Activated CD8-positive, alpha-beta memory T cell treated with anti-CD3 and anti-CD28 coated beads, Interleukin-2, amount 50 U/mL, for 1 hour (primary cell): ENCODE measurements around the gene CAMSAP2.
"Not testable (repeated sequence)": the region's sequence is repeated elsewhere in the genome, so short reads cannot be mapped to it uniquely, and the experiment has no call there.

Source experiments
- DNase-seq: peaks from one replicate; pipeline ENCODE4 v3.0.0-alpha.2; 2020; ENCODE audit errors: extremely low read depth

Gene CAMSAP2

GRCh38 chr1:200780545-200781369 is 42.1 kb downstream of the CAMSAP2 start:
- DNase-seq, result no peak

- no peak for DNase-seq
Measured at GRCh38 chr1:200783926-200784325, 45.2 kb downstream of the CAMSAP2 start.

GRCh38 chr1:200784576-200784975 is 45.9 kb downstream of the CAMSAP2 start:
- DNase-seq, result no peak

- DNase-seq, result no peak
Measured at GRCh38 chr1:200786788-200787187, 48.1 kb downstream of the CAMSAP2 start.

- DNase-seq, result no peak
Measured at GRCh38 chr1:200787896-200788387, 49.2 kb downstream of the CAMSAP2 start.

- not testable (repeated sequence) for DNase-seq
Measured at GRCh38 chr1:200791012-200791411, 52.3 kb downstream of the CAMSAP2 start.

GRCh38 chr1:200793677-200794076 is 55.0 kb downstream of the CAMSAP2 start:
- no peak for DNase-seq

GRCh38 chr1:200794506-200795065 is 55.9 kb downstream of the CAMSAP2 start:
- DNase-seq, result no peak

GRCh38 chr1:200795156-200795555 is 56.5 kb downstream of the CAMSAP2 start:
- no peak for DNase-seq

- DNase-seq, result no peak
Measured at GRCh38 chr1:200802042-200802441, 63.3 kb downstream of the CAMSAP2 start.

- DNase-seq, result peak; percentile 48
Measured at GRCh38 chr1:200802865-200803512, 64.3 kb downstream of the CAMSAP2 start.

- DNase-seq, result no peak
Measured at GRCh38 chr1:200805719-200806118, 67.0 kb downstream of the CAMSAP2 start.

- no peak for DNase-seq
Measured at GRCh38 chr1:200808846-200809245, 70.2 kb downstream of the CAMSAP2 start.

GRCh38 chr1:200811704-200812103 is 73.0 kb downstream of the CAMSAP2 start:
- DNase-seq, result no peak

GRCh38 chr1:200816624-200817224 is 78.0 kb downstream of the CAMSAP2 start:
- DNase-seq, result not testable (repeated sequence)

GRCh38 chr1:200818248-200818647 is 79.6 kb downstream of the CAMSAP2 start:
- DNase-seq, result no peak

- no peak for DNase-seq
Measured at GRCh38 chr1:200819726-200820125, 81.0 kb downstream of the CAMSAP2 start.

GRCh38 chr1:200831091-200831490 is 92.4 kb downstream of the CAMSAP2 start:
- DNase-seq, result no peak

GRCh38 chr1:200834383-200834782 is 95.7 kb downstream of the CAMSAP2 start:
- DNase-seq, result no peak

GRCh38 chr1:200836213-200836612 is 97.5 kb downstream of the CAMSAP2 start:
- no peak for DNase-seq

GRCh38 chr1:200837931-200838571 is 99.4 kb downstream of the CAMSAP2 start:
- DNase-seq, result no peak
